T1000 (cell line): ENCODE measurements around the gene DOCK8.

Experiments used
- DNase-seq: peaks from one replicate; lab custom pipeline; 2025; ENCODE audit warnings: mixed read lengths; lab: John Stamatoyannopoulos, UW

The DOCK8 gene

DNA sequence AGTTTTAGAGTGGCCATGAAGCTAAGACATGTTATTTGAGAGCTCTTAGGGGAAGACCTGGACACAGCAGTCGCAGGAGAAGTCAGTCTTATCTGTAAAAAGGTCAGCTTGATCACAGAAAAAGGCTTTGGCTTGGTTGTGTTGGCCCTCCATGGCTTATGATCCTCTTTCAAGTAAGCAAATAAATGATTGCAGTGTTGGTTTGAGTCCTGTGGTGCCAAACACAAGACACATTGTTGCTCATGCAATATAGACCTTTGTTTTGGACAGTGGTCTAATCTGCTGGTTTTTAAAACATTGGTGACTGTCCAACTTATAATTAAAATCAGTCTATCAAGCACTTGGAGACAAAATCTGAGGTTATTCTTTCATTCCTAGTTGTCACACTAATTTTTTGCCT is 54.0 kb downstream of the DOCK8 start:
- no peak for DNase-seq

DNA sequence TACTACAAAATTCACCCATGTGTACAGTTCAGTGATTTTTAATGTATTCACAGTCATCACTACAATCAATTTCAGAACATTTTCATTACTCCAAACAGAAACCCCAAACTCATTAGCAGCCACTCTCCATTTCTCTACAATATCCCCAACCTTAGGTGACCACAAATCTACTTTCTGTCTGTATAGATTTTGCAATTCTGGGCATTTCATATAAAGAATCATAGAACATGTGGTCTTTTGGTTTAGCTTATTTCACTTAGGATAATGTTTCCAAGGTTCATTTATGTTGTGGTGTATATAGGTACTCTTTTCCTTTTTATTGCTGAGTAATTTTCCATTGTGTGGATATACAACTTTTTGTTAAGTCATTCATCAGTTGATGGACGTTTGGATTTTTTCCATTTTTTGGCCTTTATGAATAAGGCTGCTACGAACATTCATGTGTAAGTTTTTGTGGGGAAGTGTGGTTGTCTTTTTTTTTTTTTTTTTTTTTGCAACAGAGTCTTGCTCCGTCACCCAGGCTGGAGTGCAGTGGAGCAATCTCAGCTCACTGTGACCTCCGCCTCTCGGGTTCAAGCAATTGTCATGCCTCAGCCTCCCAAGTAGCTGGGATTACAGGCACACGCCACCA is 54.5 kb downstream of the DOCK8 start:
- DNase-seq, result no peak

DNA sequence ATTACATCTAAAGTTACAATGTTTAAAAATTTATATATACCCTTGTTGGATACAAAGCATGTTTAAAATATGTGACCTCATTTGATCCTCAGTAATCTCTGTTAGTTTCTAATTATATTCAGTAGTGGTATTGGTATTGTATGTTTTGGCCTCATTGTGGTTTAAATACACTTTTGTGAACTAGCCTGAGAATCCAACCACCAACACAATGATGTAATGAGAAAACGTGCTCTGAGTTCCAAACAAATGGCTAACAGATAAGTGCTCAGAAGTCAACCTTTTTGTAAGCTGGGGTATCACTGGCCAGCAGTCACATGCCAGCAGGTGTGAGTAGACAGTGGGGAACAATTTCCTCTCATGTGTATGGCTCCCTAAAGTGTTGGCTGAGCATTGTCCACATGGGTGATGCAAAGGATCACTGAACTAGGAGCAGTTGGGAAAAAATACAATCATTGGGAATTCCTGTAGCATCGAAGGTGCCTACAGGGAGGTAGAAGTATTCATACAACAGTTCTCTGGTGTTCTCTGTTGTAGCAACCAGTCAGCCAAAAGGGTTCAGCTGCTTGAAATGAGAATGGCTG is 56.1 kb downstream of the DOCK8 start:
- no peak for DNase-seq

DNA sequence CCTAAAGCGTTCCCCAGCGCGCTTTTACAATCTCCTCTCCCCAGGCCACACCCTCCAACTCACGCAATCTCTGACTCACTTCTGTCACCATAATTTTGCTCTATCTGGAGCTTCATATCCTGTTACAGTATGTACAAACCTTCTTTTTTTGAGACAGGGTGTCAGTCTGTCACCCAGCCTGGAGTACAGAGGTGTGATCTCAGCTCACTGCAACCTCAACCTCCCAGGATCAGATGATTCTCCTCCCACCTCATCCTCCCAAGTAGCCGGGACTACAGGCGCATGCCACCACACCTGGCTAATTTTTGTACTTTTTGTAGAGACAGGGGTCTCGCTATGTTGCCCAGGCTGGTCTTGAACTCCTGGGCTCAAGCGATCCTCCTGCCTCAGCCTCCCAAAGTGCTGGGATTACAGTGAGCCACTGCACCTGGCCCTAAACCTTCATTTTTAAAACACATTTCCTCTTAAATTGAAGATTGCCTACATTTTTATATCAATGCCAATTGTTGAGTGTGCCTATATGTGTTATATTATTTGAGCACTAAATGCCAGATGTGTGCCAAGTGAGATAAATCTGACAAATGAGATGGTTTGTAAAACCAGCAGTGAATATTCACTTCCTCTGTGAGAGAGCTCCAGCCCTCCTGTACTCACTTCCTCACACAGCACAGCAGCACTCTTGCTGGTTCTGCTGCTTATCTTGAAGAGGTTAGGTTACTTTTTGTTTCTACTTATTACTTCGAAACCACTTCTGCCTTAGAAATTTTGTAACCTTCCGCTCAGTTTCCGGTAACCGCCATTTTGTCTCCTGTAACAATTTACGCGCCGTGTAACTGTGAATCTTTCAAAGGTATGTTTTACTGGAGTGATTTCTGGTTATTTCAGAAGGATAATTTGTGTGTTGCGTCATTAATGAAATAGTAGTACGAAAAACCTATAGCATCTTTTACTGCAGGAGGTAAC is 57.9 kb downstream of the DOCK8 start:
- DNase-seq, result no peak

DNA sequence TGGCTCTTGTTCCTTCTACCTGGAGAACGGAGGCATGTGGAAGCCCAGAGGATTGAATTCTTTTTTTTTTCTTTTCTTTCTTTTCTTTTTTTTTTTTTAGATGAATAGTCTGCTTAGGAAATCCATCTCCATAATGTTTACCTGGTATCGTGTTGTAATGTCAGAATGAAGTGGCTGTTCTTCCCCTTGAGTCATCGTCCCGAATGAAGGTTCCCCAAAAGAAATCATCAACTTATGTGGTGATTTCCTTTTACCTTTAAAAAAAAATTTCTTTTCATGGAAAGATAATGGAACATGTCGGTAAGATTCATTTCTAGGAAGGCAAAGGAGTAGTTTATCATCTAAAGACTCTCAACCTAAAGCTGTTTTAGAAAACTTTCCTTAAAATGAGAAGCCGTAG is 59.7 kb downstream of the DOCK8 start:
- DNase-seq, result no peak

DNA sequence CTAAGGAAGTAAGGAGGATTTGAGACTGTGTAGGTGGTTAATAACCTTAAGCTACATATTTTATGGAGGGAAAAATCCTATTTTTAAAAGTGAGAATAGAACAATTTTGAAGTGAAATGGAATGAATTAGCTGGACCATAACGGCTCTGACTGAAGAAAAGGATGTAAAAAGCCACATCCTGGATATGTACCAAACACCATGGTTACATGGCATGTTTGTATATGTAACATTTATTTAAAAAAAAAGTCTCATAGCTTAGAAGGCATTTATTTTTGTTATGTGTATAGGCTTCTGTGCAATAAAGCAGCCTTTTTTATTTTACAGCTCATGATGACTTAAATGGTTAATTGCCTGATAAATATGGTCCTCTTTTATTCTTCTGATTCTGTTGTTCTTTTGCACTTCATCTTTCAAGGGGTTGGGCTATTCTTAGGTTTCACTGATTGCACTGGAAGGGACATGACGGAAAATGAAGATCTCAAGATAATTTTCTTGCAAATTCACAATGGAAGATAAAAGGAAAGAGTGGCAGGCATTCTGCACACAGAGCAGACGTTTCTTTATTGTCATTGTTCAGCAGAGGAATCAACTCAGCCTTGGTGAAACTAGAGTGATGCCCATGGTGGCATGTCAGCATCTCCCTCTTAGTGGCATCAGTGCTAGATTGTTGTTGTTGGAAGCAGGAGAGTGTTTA is 63.1 kb downstream of the DOCK8 start:
- DNase-seq, result no peak

DNA sequence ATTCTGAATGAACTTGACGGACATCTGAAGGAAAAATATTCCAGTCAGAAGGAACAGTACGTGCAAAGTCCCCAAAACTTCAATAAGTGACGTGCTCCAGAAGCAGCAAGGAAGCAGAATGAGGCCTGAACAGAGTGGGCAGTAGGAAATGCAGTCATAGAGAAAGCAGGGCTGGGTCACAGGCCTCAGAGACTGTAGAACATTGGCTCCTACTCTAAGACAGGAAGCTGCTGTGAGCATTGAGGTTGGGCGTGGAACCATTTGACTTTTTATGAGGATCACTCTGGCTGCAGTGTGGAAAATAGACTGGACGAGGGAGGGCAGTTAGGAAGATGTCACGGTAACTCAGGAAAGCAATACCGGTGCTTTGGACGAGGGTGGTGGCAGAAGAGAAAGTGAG is 64.0 kb downstream of the DOCK8 start:
- no peak for DNase-seq

DNA sequence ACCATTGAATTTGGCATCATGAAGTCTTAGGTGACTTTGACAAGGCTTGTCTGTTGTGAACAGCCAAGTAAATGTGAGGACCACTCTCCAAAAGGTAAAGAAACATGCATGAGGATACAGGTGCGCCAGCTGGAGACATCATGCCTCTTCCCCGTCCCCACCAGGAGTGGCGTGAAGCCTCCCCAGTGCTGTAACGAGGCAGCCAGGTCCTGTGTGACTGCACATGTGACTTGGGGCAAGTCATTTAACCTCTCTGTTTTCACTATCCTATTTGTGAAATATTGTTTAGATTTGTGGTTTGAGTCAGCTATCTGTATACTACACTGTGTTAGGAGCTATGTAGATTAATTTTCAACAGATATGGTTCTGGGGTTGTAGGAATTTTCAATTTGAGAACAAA is 65.0 kb downstream of the DOCK8 start:
- DNase-seq, result no peak

DNA sequence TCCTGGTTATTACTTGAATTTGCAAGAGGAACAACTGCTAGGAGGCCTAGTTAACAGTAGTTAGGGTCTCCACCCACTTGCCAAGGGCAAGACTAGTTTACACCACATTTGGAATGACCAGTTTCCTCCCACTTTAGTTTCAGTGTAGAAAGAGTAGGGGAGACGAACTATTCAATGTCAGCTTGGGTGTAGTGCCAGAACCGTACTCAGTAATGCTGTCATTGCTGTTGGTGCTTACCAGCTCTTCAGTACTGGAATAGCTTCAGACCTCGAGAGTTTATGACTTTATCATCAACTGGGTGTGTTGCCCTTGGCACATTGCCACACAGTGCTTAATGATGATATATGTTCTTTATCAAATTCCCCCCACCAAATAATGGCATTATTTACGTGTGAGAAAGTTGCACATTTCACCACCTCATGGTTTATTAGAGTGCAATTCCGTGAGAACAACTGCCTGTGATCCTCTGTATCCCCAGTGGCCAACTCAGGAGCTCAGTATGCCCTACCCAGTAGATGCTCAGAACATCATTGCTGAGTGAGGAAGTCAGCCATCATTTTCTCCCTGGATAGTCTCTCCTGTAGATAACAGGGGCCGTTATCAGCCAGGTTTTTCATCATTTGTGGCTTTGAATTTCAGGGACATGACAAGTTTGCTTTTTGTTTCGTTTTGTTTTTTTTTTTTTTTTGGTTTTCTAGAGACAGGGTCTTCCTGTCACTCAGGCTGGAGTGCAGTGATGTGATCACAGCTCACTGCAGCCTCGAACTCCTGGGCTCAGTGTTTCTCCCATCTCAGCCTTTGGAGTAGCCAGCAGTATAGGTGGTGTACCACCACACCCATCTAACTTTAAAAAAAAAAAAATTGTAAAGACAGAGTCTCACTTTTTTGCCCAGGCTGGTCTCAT is 67.3 kb downstream of the DOCK8 start:
- DNase-seq, result no peak

DNA sequence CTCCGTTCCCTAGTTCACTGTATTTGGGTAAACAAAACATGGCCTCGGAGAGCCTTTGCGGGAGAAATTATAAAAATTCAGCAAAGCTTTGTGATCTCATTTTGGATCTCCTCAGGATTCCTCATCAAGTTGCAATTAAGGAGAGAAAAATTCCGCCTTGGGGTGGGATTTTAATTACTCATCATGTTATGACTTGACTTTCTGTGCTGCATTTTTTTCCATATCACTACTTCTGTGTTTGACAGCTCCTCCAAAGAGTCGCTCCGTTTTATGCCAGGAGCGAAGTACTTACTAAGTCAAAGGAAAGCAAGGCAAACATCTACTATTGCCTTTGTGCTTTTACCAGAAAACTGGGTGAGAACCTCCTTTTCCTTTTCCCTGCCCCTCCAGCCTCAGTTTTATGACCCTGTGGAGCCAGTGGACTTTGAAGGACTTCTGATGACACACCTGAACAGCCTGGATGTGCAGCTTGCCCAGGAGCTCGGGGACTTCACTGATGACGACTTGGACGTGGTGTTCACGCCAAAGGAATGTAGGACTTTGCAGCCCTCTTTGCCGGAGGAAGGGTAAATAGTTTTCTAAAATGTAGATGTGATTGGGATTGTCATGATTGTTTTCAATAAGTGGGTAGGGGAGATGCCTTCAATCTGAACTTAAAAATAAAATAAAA is 71.5 kb downstream of the DOCK8 start:
- no peak for DNase-seq

DNA sequence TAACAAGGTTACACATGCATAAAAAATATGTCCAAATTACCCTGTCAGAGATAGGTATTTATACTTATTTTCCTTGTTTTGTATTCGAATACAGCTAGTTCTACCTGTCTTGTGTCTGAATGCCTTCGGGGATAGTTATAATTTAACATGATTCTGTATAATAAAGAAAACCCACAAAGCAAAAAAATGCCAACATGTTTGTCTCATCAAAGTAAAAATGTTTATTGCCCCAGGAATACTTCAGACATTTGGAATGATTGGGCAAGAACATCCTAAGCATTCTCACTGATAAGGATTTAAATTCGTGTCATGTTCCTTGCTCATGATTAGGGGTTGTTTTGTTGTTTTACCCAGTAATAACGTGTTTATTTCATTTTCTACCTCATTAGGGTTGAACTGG is 74.5 kb downstream of the DOCK8 start:
- no peak for DNase-seq

DNA sequence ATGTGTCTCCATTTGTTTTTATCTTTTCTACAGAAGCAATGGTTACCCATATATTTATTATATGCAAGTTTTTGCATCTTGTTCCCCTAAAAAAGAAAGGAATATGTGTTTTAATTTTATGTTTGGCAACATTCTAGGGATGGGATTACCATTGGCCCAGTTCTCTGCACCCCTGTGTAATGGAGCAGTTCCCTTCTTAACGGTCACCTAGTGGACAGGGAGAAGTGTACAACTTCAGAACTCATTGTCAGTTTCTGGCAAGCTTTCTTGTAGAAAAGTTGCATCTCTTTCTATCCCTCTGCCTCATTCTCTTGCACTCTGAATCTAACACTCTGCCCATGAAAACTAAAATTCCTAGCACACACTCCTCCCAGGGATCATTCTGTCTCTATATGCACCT is 78.2 kb downstream of the DOCK8 start:
- no peak for DNase-seq

DNA sequence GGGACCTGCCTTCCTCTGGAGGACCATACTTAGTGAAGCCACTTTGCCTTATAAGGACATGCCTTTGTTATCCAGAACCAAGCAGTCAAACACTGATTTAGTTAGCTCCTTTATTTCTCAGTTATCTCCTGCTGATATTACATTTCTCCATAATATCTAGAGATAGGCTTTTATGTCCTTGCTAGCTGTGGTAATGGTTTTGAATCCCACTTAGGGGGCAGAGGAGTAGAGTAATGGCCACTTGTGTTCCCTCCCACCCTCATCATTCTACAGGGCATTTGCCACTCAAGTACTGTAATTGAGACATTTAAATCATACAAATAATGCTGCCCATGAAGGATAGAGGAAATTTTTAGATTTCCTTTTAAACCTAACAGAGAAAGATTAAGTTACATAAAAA is 80.9 kb downstream of the DOCK8 start:
- DNase-seq, result no peak

DNA sequence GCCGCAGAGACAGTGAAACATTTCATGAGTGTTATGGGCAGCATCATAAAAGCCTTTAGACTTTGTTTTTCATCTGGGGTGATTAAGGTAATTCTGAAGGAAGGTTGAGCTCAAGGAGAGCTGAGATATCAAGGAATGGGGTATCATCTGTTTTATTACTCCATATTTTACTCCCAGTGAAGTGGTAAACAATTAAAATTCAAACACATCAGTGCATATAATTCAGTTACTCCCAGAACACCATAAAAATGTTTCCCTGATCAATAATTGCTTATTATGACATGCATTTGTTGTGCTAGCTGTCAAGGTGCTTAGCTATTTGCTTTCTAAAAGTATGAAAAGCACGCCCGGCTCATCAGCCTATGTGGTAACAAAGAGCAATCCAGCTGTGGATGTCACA is 81.7 kb downstream of the DOCK8 start:
- no peak for DNase-seq

DNA sequence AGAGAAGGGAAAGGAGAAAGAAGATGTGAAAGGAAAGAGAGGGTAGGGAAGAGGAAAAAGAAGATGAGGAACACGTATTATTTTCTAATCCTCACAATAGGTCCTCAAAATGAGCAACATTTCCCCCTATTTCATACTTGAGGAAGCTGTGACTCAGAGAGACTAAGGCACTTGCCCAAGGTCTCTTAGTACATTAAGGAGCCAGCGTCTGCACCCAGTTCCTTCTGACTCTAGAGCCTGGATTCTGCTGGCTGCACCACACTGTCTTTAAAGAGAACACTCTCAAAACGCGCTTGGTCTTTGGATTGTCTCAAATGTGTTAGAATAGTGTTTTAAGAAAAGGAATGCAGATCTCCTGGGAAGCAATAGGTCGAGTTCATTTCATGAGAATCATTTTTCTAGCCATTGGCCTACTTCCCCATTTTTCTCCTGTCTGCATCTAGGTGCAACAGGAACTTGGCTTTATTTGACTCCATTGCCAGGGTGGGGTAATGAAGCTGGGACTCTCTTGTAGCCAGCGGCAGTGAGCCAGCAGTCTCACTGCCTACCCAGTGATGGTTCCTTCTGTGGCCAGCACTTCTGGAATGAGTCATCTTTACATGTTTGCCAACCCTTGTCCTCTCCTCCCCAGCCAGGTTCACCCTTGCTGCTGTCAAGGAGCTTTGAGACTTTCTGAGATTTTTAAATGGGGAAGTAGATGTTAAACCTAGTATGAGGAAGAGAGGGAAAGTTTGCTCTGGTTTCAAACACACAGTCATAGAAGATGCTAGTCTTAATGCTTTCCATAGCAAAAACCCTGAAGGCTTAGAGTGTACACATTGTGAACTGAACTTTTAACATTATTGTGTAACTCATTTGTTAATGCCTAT is 82.7 kb downstream of the DOCK8 start:
- DNase-seq, result no peak

DNA sequence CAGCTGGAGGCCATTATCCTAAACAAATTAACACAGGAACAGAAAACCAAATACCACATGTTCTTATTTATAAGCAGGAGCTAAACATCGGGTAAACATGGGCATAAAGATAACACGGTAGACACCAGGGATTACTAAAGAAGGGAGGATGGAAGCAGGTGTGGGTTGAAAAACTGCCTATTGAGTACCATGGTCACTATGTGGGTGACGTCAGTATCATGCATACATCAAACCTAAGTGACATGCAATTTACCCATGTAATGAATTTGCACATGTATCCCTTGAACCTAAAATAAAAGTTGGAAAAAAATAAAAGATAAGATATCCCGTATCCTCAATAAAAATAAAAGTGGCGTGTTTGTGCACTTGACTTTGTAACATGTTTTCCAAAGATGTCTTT is 88.8 kb downstream of the DOCK8 start:
- no peak for DNase-seq

DNA sequence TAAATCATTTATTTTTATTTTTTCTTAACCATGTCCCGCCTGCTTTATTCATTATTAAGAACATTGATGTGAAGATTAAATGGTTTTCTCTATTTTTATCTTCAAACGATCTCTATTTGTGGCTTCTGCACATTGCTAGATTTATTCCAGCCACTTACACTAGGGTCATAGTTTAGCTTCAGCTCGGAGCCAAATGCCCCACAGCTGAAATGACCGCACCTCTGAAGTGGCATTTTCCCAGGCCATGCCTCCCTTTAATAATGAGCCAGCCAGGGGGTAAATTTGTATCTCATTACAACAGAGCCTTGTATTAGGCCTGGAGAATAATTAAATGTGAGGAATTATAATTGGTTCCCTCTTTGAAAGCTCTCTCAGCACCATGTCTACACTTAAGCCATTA is 89.4 kb downstream of the DOCK8 start:
- DNase-seq, result no peak

DNA sequence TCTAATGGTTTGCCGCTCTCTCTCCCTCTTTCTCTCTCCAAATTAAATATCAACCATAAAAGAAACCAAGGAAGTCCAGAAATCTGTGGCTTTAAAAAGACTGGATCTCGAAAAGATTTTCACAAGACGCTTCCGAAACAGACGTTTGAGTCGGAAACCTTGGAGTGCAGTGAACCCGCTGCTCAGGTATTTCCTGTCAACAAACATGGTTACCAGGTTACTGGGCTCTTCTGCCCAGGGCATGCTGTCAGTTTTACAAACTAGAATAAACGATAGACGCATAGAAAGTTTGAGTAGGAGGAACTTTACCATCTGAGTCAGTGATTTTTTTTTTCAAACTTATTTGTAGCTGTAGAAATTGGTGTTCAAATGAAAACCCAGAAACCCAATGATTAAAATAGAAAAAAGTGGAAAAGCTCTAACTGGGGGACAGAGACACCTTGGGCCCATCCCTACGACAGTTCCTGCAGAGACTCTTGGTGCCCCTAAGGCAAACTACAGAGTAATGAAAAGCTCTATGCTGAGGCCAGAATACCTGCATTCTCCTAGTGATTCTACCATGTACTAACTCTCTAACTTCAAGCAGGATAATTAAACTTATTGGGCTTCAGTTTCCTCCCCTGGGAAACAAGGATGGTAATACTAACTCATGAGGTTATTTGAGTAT is 90.0 kb downstream of the DOCK8 start:
- no peak for DNase-seq

DNA sequence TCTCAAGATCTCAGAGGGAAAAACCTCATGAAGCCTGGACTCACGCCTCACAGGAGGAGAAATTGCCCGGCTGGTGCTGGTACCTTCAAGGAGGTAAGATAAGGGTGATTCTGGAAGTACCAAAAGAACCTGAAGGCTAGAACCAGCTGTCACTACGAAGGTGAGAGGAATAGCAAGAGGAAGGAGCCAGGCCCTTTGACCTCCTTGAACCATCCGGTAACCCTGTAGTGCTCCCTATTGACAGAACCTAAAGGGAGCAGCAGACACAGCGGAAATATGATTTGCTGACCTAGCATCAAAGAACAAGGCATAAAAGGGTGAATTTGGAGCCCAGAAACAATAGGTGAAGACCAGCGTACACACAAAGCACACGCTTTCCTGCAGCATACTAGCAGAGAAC is 92.2 kb downstream of the DOCK8 start:
- DNase-seq, result no peak
